Chondrocyte (in vitro differentiated cells): Measurements from ENCODE around the gene TMEM250. TPM values are rescaled to one million over a fixed set of nuclear protein-coding genes. Genes with fewer than 3 reads are reported as not detected.
"Not testable (repeated sequence)": the region's sequence is repeated elsewhere in the genome, so short reads cannot be mapped to it uniquely, and the experiment has no call there.

Experiments used
- DNase-seq: peaks from one replicate; pipeline ENCODE4 v3.0.0; 2021; ENCODE audit warnings: mixed read lengths, low spot score
- H3K27ac Mint-ChIP-seq: one replicate; pipeline ENCODE4 v1.8.0; 2021; ENCODE audit warnings: mild to moderate bottlenecking, moderate library complexity, mixed read lengths; ENCODE audit not compliant: unreplicated experiment
- H3K27me3 Mint-ChIP-seq: 2 replicates; pipeline ENCODE4 v1.8.0; 2021; ENCODE audit warnings: low read depth, mixed read lengths
- H3K36me3 Mint-ChIP-seq: 2 replicates; pipeline ENCODE4 v1.8.0; 2021; ENCODE audit warnings: low read depth, mixed read lengths
- H3K4me1 Mint-ChIP-seq: 2 replicates; pipeline ENCODE4 v1.8.0; 2021; ENCODE audit warnings: low read depth, mild to moderate bottlenecking, mixed read lengths
- H3K4me3 Mint-ChIP-seq: one replicate; pipeline ENCODE4 v1.8.0; 2021; ENCODE audit warnings: mild to moderate bottlenecking, moderate library complexity, mixed read lengths; ENCODE audit not compliant: unreplicated experiment
- H3K9me3 Mint-ChIP-seq: 2 replicates; pipeline ENCODE4 v1.8.0; 2021; ENCODE audit warnings: low read depth, mixed read lengths
- CTCF ChIP-seq: fragments of 200-600 bp; sonication (generic); IDR thresholded peaks from 2 replicates; pipeline ENCODE4 v1.5.0; 2021; ENCODE audit warnings: antibody characterized with exemption, mild to moderate bottlenecking, moderate library complexity
- total RNA-seq: library from RNA; stranded (reverse); gene quantifications from 3 replicates; pipeline ENCODE4 v1.2.1, GENCODE V29; 2021

Gene TMEM250
- total RNA-seq, 1 donor from 2014 or later, result 37.3 TPM

- no peak for TF ChIP-seq CTCF
- Mint-ChIP-seq H3K4me3 (no peak overlapping the region), H3K9me3 (no peaks in the 10 kb centered on the region), H3K27ac (no peak overlapping the region), H3K4me1 (peaks cover 3% of the 10 kb centered on the region), H3K36me3 (no peaks in the 10 kb centered on the region), H3K27me3 (peaks cover 25% of the 10 kb centered on the region)
- DNase-seq, result no peak
These were observed 34.3 kb upstream of the TMEM250 start for GRCh38 chr9:136152931-136153330.

- H3K27me3 Mint-ChIP-seq, result peaks cover 25% of the 10 kb centered on the region
- H3K4me3 Mint-ChIP-seq, result no peak overlapping the region
- H3K9me3 Mint-ChIP-seq, result no peaks in the 10 kb centered on the region
- no peaks in the 10 kb centered on the region for H3K36me3 Mint-ChIP-seq
- TF ChIP-seq CTCF, result no peak
- DNase-seq, result no peak
- H3K4me1 Mint-ChIP-seq, result peaks cover 2% of the 10 kb centered on the region
- H3K27ac Mint-ChIP-seq, result no peak overlapping the region
These were observed 33.8 kb upstream of the TMEM250 start for GRCh38 chr9:136152543-136152866.

- Mint-ChIP-seq H3K4me3 (no peak overlapping the region), H3K9me3 (no peaks in the 10 kb centered on the region)
These were observed 33.3 kb upstream of the TMEM250 start for GRCh38 chr9:136151848-136152542.

GRCh38 chr9:136151214-136151804 lies 32.6 kb upstream of the TMEM250 start:
- DNase-seq, result no peak
- Mint-ChIP-seq H3K9me3 (no peaks in the 10 kb centered on the region), H3K36me3 (no peaks in the 10 kb centered on the region), H3K27me3 (peaks cover 20% of the 10 kb centered on the region), H3K27ac (no peak overlapping the region), H3K4me3 (no peak overlapping the region), H3K4me1 (no peaks in the 10 kb centered on the region)
- no peak for TF ChIP-seq CTCF

More at GRCh38 chr9:136151848-136152542, 33.3 kb upstream of the TMEM250 start:
- Mint-ChIP-seq H3K27ac (no peak overlapping the region), H3K27me3 (peaks cover 21% of the 10 kb centered on the region), H3K36me3 (no peaks in the 10 kb centered on the region), H3K4me1 (no peaks in the 10 kb centered on the region)
- TF ChIP-seq CTCF, result no peak
- DNase-seq, result no peak

- not testable (repeated sequence) for H3K4me1 Mint-ChIP-seq, H3K27ac Mint-ChIP-seq, H3K9me3 Mint-ChIP-seq, DNase-seq, H3K36me3 Mint-ChIP-seq, H3K4me3 Mint-ChIP-seq
- peaks cover 21% of the 10 kb centered on the region for H3K27me3 Mint-ChIP-seq
These were observed 32.1 kb upstream of the TMEM250 start for GRCh38 chr9:136150664-136151213.
